ENCODE data around the gene TBC1D16. TPM values are rescaled to one million over a fixed set of nuclear protein-coding genes. Genes with fewer than 3 reads are reported as not detected.

Gene TBC1D16
- total RNA-seq, 3 donors from 2014 or later (not counting 1 experiment from before 2014, with no cell fraction given), result 0.49 to 1.00 (median 0.65) TPM

DNA sequence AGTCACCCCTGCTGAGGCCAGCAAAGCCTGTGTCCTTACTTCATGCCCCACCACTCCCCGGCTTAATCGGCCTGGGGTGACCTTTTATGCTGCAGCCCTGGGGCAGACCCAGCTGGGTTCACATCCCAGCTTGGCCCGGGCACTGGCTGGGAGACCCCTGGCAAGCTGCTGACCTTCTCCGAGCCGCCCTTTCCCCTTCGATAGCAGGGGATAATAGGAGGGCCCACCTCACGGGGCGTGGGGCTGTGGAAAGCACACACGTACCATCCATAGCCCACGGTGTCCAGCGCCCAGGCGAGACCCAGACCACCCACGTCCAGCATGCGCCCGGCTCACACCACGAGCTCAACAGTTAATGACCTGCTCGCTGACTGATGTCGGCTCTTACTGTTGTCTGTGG, 26.8 kb downstream of the TBC1D16 start:
- 92% methylated on average over 18 of the region's 18 CpGs for WGBS (ENCODE audit: insufficient coverage)
- intact Hi-C loops (cut with micrococcal nuclease), result no loop called here
- peaks cover 8 to 14% of the 10 kb centered on the region in 2 donors for H3K4me1 Mint-ChIP-seq
- Histone ChIP-seq H3K27ac (ENCODE audit: low read length) (no peak overlapping the region), H3K27me3 (ENCODE audit: control insufficient read depth, insufficient read depth, low read length) (no peaks in the 10 kb centered on the region), H3K4me3 (ENCODE audit: low read length) (no peak overlapping the region), H3K36me3 (ENCODE audit: control insufficient read depth, insufficient read depth, low read length) (no peaks in the 10 kb centered on the region), H3K9me3 (ENCODE audit: control insufficient read depth, insufficient read depth, low read length) (no peaks in the 10 kb centered on the region), H3K4me1 (ENCODE audit: control insufficient read depth, insufficient read depth, low read length) (peaks cover 17% of the 10 kb centered on the region)
- no peak overlapping the region for H3K4me3 Mint-ChIP-seq
- no peaks in the 10 kb centered on the region for H3K27me3 Mint-ChIP-seq (ENCODE audit: low read depth in 2 of 2)
- H3K9me3 Mint-ChIP-seq, result no peaks in the 10 kb centered on the region
- DNase-seq, result no peak
- no peak for ATAC-seq
- TF ChIP-seq, protein P1, sequence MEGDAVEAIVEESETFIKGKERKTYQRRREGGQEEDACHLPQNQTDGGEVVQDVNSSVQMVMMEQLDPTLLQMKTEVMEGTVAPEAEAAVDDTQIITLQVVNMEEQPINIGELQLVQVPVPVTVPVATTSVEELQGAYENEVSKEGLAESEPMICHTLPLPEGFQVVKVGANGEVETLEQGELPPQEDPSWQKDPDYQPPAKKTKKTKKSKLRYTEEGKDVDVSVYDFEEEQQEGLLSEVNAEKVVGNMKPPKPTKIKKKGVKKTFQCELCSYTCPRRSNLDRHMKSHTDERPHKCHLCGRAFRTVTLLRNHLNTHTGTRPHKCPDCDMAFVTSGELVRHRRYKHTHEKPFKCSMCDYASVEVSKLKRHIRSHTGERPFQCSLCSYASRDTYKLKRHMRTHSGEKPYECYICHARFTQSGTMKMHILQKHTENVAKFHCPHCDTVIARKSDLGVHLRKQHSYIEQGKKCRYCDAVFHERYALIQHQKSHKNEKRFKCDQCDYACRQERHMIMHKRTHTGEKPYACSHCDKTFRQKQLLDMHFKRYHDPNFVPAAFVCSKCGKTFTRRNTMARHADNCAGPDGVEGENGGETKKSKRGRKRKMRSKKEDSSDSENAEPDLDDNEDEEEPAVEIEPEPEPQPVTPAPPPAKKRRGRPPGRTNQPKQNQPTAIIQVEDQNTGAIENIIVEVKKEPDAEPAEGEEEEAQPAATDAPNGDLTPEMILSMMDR (IDR thresholded peaks at IDR 0.05), result no peak
- H3K27ac Mint-ChIP-seq, result no peak overlapping the region
- no peaks in the 10 kb centered on the region for H3K36me3 Mint-ChIP-seq

DNA sequence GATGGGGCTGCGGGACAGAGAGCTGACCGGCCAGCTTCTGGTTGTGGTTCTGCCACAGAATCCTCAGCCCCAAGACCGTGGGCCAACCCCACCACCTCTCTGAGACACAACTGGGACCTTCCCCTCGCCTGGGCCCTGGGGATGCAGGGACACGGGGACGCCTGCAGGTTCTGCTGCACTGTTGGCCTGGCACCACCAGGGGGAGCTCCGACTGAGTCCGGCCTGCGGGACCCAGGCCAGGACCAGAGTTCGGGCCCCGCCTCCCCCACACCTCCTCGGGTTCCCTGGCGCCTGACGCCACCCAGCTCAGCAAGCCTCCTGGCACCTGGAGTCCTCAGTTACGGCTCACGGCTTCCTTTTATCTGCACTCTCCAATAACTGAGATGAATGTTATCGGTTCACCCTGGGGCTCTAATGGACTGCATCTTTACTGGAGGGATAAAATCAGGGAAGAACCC, 27.3 kb downstream of the TBC1D16 start:
- Mint-ChIP-seq H3K36me3 (no peaks in the 10 kb centered on the region), H3K4me3 (no peak overlapping the region), H3K27ac (no peak overlapping the region), H3K4me1 (peaks cover 8 to 14% of the 10 kb centered on the region in 2 donors), H3K27me3 (ENCODE audit: low read depth in 2 of 2) (no peaks in the 10 kb centered on the region), H3K9me3 (no peaks in the 10 kb centered on the region)
- no peak overlapping the region for H3K4me3 ChIP-seq (ENCODE audit: low read length)
- intact Hi-C loops (cut with micrococcal nuclease), result no loop called here
- no peak overlapping the region for H3K27ac ChIP-seq (ENCODE audit: low read length)
- 28% methylated on average over 17 of the region's 17 CpGs for WGBS (ENCODE audit: insufficient coverage)
- H3K27me3 ChIP-seq (ENCODE audit: control insufficient read depth, insufficient read depth, low read length), result no peaks in the 10 kb centered on the region
- peaks cover 17% of the 10 kb centered on the region for H3K4me1 ChIP-seq (ENCODE audit: control insufficient read depth, insufficient read depth, low read length)
- TF ChIP-seq, protein P1 (IDR thresholded peaks at IDR 0.05), result peak; percentile 86
- DNase-seq (peak; percentile 65 to 83), ATAC-seq (peak; percentile 82 to 90 (median 88))
- H3K9me3 ChIP-seq (ENCODE audit: control insufficient read depth, insufficient read depth, low read length), result no peaks in the 10 kb centered on the region
- H3K36me3 ChIP-seq (ENCODE audit: control insufficient read depth, insufficient read depth, low read length), result no peaks in the 10 kb centered on the region

GRCh38 chr17:80007939-80008338, 27.7 kb downstream of the TBC1D16 start:
- H3K27ac ChIP-seq (ENCODE audit: low read length), result no peak overlapping the region
- DNase-seq (no peak), ATAC-seq (no peak)
- H3K27me3 ChIP-seq (ENCODE audit: control insufficient read depth, insufficient read depth, low read length), result no peaks in the 10 kb centered on the region
- Mint-ChIP-seq H3K27me3 (ENCODE audit: low read depth in 2 of 2) (no peaks in the 10 kb centered on the region), H3K36me3 (no peaks in the 10 kb centered on the region), H3K4me3 (no peak overlapping the region), H3K9me3 (no peaks in the 10 kb centered on the region), H3K27ac (no peak overlapping the region), H3K4me1 (peaks cover 8 to 14% of the 10 kb centered on the region in 2 donors)
- no peak overlapping the region for H3K4me3 ChIP-seq (ENCODE audit: low read length)
- no peaks in the 10 kb centered on the region for H3K9me3 ChIP-seq (ENCODE audit: control insufficient read depth, insufficient read depth, low read length)
- peaks cover 17% of the 10 kb centered on the region for H3K4me1 ChIP-seq (ENCODE audit: control insufficient read depth, insufficient read depth, low read length)
- H3K36me3 ChIP-seq (ENCODE audit: control insufficient read depth, insufficient read depth, low read length), result no peaks in the 10 kb centered on the region
- WGBS (ENCODE audit: insufficient coverage), result 79% methylated on average over 10 of the region's 10 CpGs
- TF ChIP-seq, protein P1 (IDR thresholded peaks at IDR 0.05), result no peak
- intact Hi-C loops (cut with micrococcal nuclease), result no loop called here
